OCI-LY1 (cell line): Measurements from ENCODE around the gene SMAD6.
"Not testable (repeated sequence)": the region's sequence is repeated elsewhere in the genome, so short reads cannot be mapped to it uniquely, and the experiment has no call there.

Experiments used
- H2AFZ ChIP-seq: fragments of 200-600 bp; sonication (generic), shearing (Covaris generic); 2 replicates; pipeline ENCODE4 v1.6.0; 2014; ENCODE audit warnings: antibody characterized with exemption, mild to moderate bottlenecking, low read length
- H3F3A ChIP-seq: fragments of 200-600 bp; sonication (generic), shearing (Covaris generic); 2 replicates; pipeline ENCODE4 v1.6.0; 2014; ENCODE audit warnings: mild to moderate bottlenecking, antibody characterized with exemption, low read length, moderate library complexity; ENCODE audit not compliant: insufficient read depth
- H3K27ac ChIP-seq: fragments of 200-600 bp; sonication (generic); 2 replicates; pipeline ENCODE4 v1.5.1; 2014; ENCODE audit warnings: low read length, mixed run types, mild to moderate bottlenecking, low read depth; ENCODE audit not compliant: poor library complexity, severe bottlenecking
- H3K27me3 ChIP-seq: fragments of 200-600 bp; sonication (generic); 2 replicates; pipeline ENCODE4 v1.6.0; 2014; ENCODE audit warnings: antibody characterized with exemption, mild to moderate bottlenecking, low read length, moderate library complexity; ENCODE audit not compliant: insufficient read depth
- H3K36me3 ChIP-seq: fragments of 200-600 bp; sonication (generic); 2 replicates; pipeline ENCODE4 v1.6.1; 2014; ENCODE audit warnings: mild to moderate bottlenecking, antibody characterized with exemption, low read length, moderate library complexity, mixed read lengths; ENCODE audit not compliant: insufficient read depth
- H3K4me1 ChIP-seq: fragments of 200-600 bp; sonication (generic); 2 replicates; pipeline ENCODE4 v1.5.1; 2014; ENCODE audit warnings: mild to moderate bottlenecking, low read length, moderate library complexity; ENCODE audit not compliant: insufficient read depth, severe bottlenecking
- H3K4me2 ChIP-seq: fragments of 200-600 bp; sonication (generic), shearing (Covaris generic); 2 replicates; pipeline ENCODE4 v1.6.1; 2014; ENCODE audit warnings: low read length
- H3K4me3 ChIP-seq: fragments of 200-600 bp; sonication (generic); 2 replicates; pipeline ENCODE4 v1.5.1; 2014; ENCODE audit warnings: low read length, low read depth, mild to moderate bottlenecking, mixed read lengths; ENCODE audit not compliant: poor library complexity, severe bottlenecking
- H3K79me2 ChIP-seq: fragments of 200-600 bp; shearing (Covaris generic); 2 replicates; pipeline ENCODE4 v1.6.1; 2016; ENCODE audit warnings: mixed run types, low read length, mixed read lengths; ENCODE audit not compliant: insufficient read depth
- H3K9ac ChIP-seq: fragments of 200-600 bp; sonication (generic), shearing (Covaris generic); 2 replicates; pipeline ENCODE4 v1.6.1; 2014; ENCODE audit warnings: mild to moderate bottlenecking, low read length, mixed read lengths
- H3K9me2 ChIP-seq: fragments of 200-600 bp; sonication (generic), shearing (Covaris generic); 2 replicates; pipeline ENCODE4 v1.6.1; 2014; ENCODE audit warnings: low read depth, mild to moderate bottlenecking, low read length, mixed read lengths
- H3K9me3 ChIP-seq: fragments of 200-600 bp; shearing (Covaris generic); 2 replicates; pipeline ENCODE4 v1.6.1; 2014; ENCODE audit warnings: low read length, mixed read lengths
- H4K20me1 ChIP-seq: fragments of 200-600 bp; sonication (generic), shearing (Covaris generic); 2 replicates; pipeline ENCODE4 v1.6.0; 2016; ENCODE audit warnings: mild to moderate bottlenecking, low read length; ENCODE audit not compliant: insufficient read depth
- CTCF ChIP-seq: fragments of 200-600 bp; sonication (generic), shearing (Covaris generic); IDR thresholded peaks from 2 replicates; pipeline ENCODE4 v1.5.1; 2017; ENCODE audit warnings: mild to moderate bottlenecking, antibody characterized with exemption, low read length, moderate library complexity, mixed read lengths
- EZH2 ChIP-seq: fragments of 200-600 bp; sonication (generic), shearing (Covaris generic); IDR thresholded peaks from 2 replicates; pipeline ENCODE4 v1.8.0; 2017; ENCODE audit warnings: borderline replicate concordance, mixed run types, mild to moderate bottlenecking, antibody characterized with exemption, low read length, moderate library complexity, mixed read lengths

SMAD6 gene

GRCh38 chr15:66757521-66757920 lies 55.5 kb downstream of the SMAD6 start:
- Histone ChIP-seq H3F3A (no peaks in the 10 kb centered on the region), H4K20me1 (no peaks in the 10 kb centered on the region), H3K79me2 (no peaks in the 10 kb centered on the region), H3K36me3 (peaks cover 34% of the 10 kb centered on the region), H3K4me3 (no peak overlapping the region), H3K27ac (no peak overlapping the region), H3K9me2 (no peaks in the 10 kb centered on the region), H3K9ac (no peak overlapping the region), H3K27me3 (no peaks in the 10 kb centered on the region; the same call in 1 of the 2 replicates), H3K9me3 (no peaks in the 10 kb centered on the region; the same call in 1 of the 2 replicates), H3K4me2 (no peak overlapping the region), H2AFZ (no peak overlapping the region), H3K4me1 (peaks cover 16% of the 10 kb centered on the region)
- no peak for TF ChIP-seq CTCF
- TF ChIP-seq EZH2 = no peak

DNA sequence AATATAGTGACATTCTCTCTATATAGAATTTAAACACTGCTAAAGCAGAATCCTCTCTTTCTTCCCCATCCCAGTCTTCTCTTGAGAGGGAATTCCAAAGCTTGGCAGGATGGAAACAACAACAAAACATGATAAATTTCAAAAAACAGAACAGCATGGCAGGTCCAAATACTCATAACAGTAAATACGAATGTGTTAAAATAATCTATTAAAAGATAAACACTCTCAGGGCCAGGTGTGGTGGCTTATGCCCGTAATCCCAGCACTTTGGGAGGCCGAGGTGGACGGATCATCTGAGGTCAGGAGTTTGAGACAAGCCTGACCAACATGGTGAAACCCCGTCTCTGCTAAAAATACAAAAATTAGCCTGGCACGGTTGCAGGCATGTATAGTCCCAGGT lies 56.2 kb downstream of the SMAD6 start:
- not testable (repeated sequence) for H3K4me3 ChIP-seq, H3F3A ChIP-seq, H2AFZ ChIP-seq, H3K9ac ChIP-seq, H3K9me3 ChIP-seq, H3K4me2 ChIP-seq, H3K27me3 ChIP-seq, H3K9me2 ChIP-seq, H3K79me2 ChIP-seq, H3K27ac ChIP-seq, H4K20me1 ChIP-seq
- Histone ChIP-seq H3K36me3 (peaks cover 30% of the 10 kb centered on the region), H3K4me1 (peaks cover 19% of the 10 kb centered on the region)

- Histone ChIP-seq H3K27ac (no peak overlapping the region), H3K36me3 (peaks cover 25% of the 10 kb centered on the region), H3K79me2 (no peaks in the 10 kb centered on the region), H3K27me3 (no peaks in the 10 kb centered on the region; the same call in 1 of the 2 replicates), H3K9me3 (no peaks in the 10 kb centered on the region; the same call in 1 of the 2 replicates), H3K9ac (no peak overlapping the region), H3F3A (no peaks in the 10 kb centered on the region), H3K4me2 (no peak overlapping the region), H3K4me1 (peaks cover 19% of the 10 kb centered on the region), H3K9me2 (no peaks in the 10 kb centered on the region), H2AFZ (no peak overlapping the region), H3K4me3 (no peak overlapping the region), H4K20me1 (no peaks in the 10 kb centered on the region)
- TF ChIP-seq CTCF (no peak), EZH2 (no peak)
Observed at GRCh38 chr15:66758844-66759243, 56.8 kb downstream of the SMAD6 start.
